A549 (cell line): Measurements from ENCODE around the gene DNAJC8. TPM values are rescaled to one million over a fixed set of nuclear protein-coding genes. Genes with fewer than 3 reads are reported as not detected.

Experiments used
- ATAC-seq, 2 experiments: fragments of 200-7000 bp in 1 of 2; fragments of >200 bp in 1 of 2; cut with Nextera tagmentation in 1 of 2; cut with Tn5 transposase in 1 of 2; 3 replicates each; pipeline versions ENCODE4 v1.8.0 to v1.9.1; 2018 to 2020; ENCODE audit warnings: mild to moderate bottlenecking in 1 of 2, moderate library complexity in 1 of 2
- CTCF ChIA-PET: fragments of 300-600 bp; sonication (Branson Sonifier 250); formaldehyde crosslinking; extraction: SDS; loops from one replicate; lab custom pipeline; 2021; ENCODE audit warnings: antibody characterized with exemption, inconsistent platforms; lab: Yijun Ruan, JAX
- POLR2A ChIA-PET: fragments of 350-600 bp; formaldehyde crosslinking; extraction: SDS; loops from one replicate; lab custom pipeline; 2021; ENCODE audit warnings: antibody characterized with exemption, inconsistent platforms; lab: Yijun Ruan, JAX
- DNase-seq, 2 experiments: peaks; one replicate each; pipeline versions ENCODE4 v3.0.0 to v3.0.0-alpha.2; 2011 to 2016; ENCODE audit warnings: low read depth in 1 of 2, low spot score in 1 of 2
- FAIRE-seq: peaks from 2 replicates; lab custom pipeline; 2011; peaks lifted over from hg19 to GRCh38; lab: Jason Lieb, UNC
- H3K27ac ChIP-seq, 2 experiments: fragments of >200 bp; sonication (Bioruptor Twin); formaldehyde crosslinking; 3 replicates each; pipeline ENCODE4 v1.5.1; 2016 to 2017
- H3K4me1 ChIP-seq: fragments of >200 bp; sonication (Bioruptor Twin); formaldehyde crosslinking; 3 replicates; pipeline ENCODE4 v1.6.1; 2016
- H3K4me2 ChIP-seq: fragments of >200 bp; sonication (Bioruptor Twin); formaldehyde crosslinking; 3 replicates; pipeline ENCODE4 v1.6.1; 2016
- H3K4me3 ChIP-seq: fragments of >200 bp; sonication (Bioruptor Twin); formaldehyde crosslinking; 3 replicates; pipeline ENCODE4 v1.5.1; 2016
- H3K9me3 ChIP-seq: fragments of >200 bp; sonication (Bioruptor Twin); formaldehyde crosslinking; 3 replicates; pipeline ENCODE4 v1.6.1; 2016
- ATOH8 ChIP-seq: fragments of 250-450 bp; sonication (Bioruptor Pico); IDR thresholded peaks from 2 replicates; pipeline ENCODE4 v1.5.0; 2020; ENCODE audit warnings: low read depth, mild to moderate bottlenecking, moderate library complexity
- BHLHE40 ChIP-seq: IDR thresholded peaks from 2 replicates; pipeline ENCODE4 v1.6.1; 2012; ENCODE audit warnings: low read depth, low read length, inconsistent platforms
- CHD2 ChIP-seq: fragments of 150-350 bp; IDR thresholded peaks from 2 replicates; pipeline ENCODE4 v1.6.1; 2014; ENCODE audit warnings: low read length; ENCODE audit not compliant: partially characterized antibody
- EP300 ChIP-seq, 2 experiments: fragments of >200 bp; sonication (Bioruptor Twin); formaldehyde crosslinking; IDR thresholded peaks; 2 replicates in 1 of 2; 3 replicates in 1 of 2; pipeline ENCODE4 v1.6.1; 2016 to 2017
- FOSB ChIP-seq: fragments of 250-450 bp; sonication (Bioruptor Pico); IDR thresholded peaks from 2 replicates; pipeline ENCODE4 v1.5.0; 2020; ENCODE audit warnings: mild to moderate bottlenecking, moderate library complexity
- FOSL2 ChIP-seq, 2 experiments: fragments of 450-650 bp in 1 of 2; fragments of >200 bp in 1 of 2; sonication (Bioruptor Twin) in 1 of 2; formaldehyde crosslinking; IDR thresholded peaks; 2 replicates each; pipeline versions ENCODE4 v1.5.0 to v1.6.1; 2016 to 2020; ENCODE audit warnings: mild to moderate bottlenecking in 1 of 2, moderate library complexity in 1 of 2
- GATA3 ChIP-seq: IDR thresholded peaks from 2 replicates; pipeline ENCODE4 v1.6.1; 2012; ENCODE audit warnings: borderline replicate concordance
- HDAC2 ChIP-seq: fragments of 200-600 bp; sonication (generic); IDR thresholded peaks from 2 replicates; pipeline ENCODE4 v1.6.1; 2016
- HES2 ChIP-seq: fragments of >200 bp; sonication (Bioruptor Twin); formaldehyde crosslinking; IDR thresholded peaks from 2 replicates; pipeline ENCODE4 v1.6.1; 2016
- HOXA7 ChIP-seq: fragments of 250-450 bp; sonication (Bioruptor Pico); IDR thresholded peaks from 2 replicates; pipeline ENCODE4 v1.5.0; 2020; ENCODE audit warnings: mild to moderate bottlenecking, moderate library complexity
- HOXB5 ChIP-seq: fragments of 250-450 bp; sonication (Bioruptor Pico); IDR thresholded peaks from 2 replicates; pipeline ENCODE4 v1.5.0; 2020; ENCODE audit warnings: mild to moderate bottlenecking, moderate library complexity
- NR3C1 ChIP-seq: fragments of >200 bp; sonication (Bioruptor Twin); formaldehyde crosslinking; IDR thresholded peaks from 3 replicates; pipeline ENCODE4 v1.6.1; 2017
- PBX3 ChIP-seq: IDR thresholded peaks from 2 replicates; pipeline ENCODE4 v1.6.1; 2012
- RFX5 ChIP-seq: fragments of 450-650 bp; IDR thresholded peaks from 2 replicates; pipeline ENCODE4 v1.7.1; 2014; ENCODE audit warnings: antibody characterized with exemption, mild to moderate bottlenecking, moderate library complexity
- TP53 ChIP-seq: fragments of 250-450 bp; sonication (Bioruptor Pico); IDR thresholded peaks from 2 replicates; pipeline ENCODE4 v1.5.0; 2021; ENCODE audit warnings: mild to moderate bottlenecking, moderate library complexity
- ZNF302 ChIP-seq: fragments of 250-450 bp; sonication (Bioruptor Pico); IDR thresholded peaks from 2 replicates; pipeline ENCODE4 v1.9.0; 2021; ENCODE audit warnings: inconsistent platforms, mild to moderate bottlenecking, moderate library complexity
- ZSCAN20 ChIP-seq: fragments of 250-450 bp; sonication (Bioruptor Pico); IDR thresholded peaks from 2 replicates; pipeline ENCODE4 v1.8.0; 2022; ENCODE audit warnings: mild to moderate bottlenecking, moderate library complexity
- WGBS: methylation state at CpG from one replicate; pipeline ENCODE4 v1.1.6; 2017; ENCODE audit errors: missing lambda C conversion rate; 5-methylcytosine and 5-hydroxymethylcytosine counted together
- polyA plus RNA-seq, 4 experiments: library from polyadenylated mRNA; depleted of rRNA in 3 of 4; stranded (reverse); fragments of >200 nt; fragmentation: RNase III in 1 of 4; extraction: RNeasy Plus Mini Kit Qiagen cat#74134 plus additional on column Dnase treatment in 1 of 4; gene quantifications; 2 replicates in 3 of 4; 3 replicates in 1 of 4; pipeline ENCODE4 v1.2.3, GENCODE V29; 2011 to 2017

Gene DNAJC8
- polyA plus RNA-seq, 2 of the 4 experiments (the other 2 are of a cell fraction): 87.3 to 93.7 TPM

GRCh38 chr1:28279721-28280120 is 46.9 kb upstream of the DNAJC8 start:
- Histone ChIP-seq H3K4me3 (no peak overlapping the region), H3K9me3 (no peaks in the 10 kb centered on the region)
- CTCF ChIA-PET: interaction anchor here (3.4 kb wide), 1 partner anchor 31 kb away, joined by 15 read pairs; no protein-coding TSS in a partner anchor
- 94% methylated on average over 7 of the region's 7 CpGs for WGBS
- no peak for TF ChIP-seq FOSL2 (IDR thresholded peaks at IDR 0.05)
- no peak for TF ChIP-seq FOSL2 (CRISPR knock-in tag; IDR thresholded peaks at IDR 0.05)
- TF ChIP-seq EP300 (IDR thresholded peaks at IDR 0.05): no peak
- TF ChIP-seq FOSB (CRISPR knock-in tag): no peak
- TF ChIP-seq RFX5: no peak
- TF ChIP-seq GATA3: no peak
- TF ChIP-seq, all 56 proteins: peak for 0
- FAIRE-seq (no peak), ATAC-seq (no peak), DNase-seq (no peak)
- no peaks in the 10 kb centered on the region for H3K4me1 ChIP-seq
- no peak overlapping the region for H3K27ac ChIP-seq
- H3K4me2 ChIP-seq: no peak overlapping the region
- POLR2A ChIA-PET: no interaction called here

- no peak for TF ChIP-seq ZNF302 (CRISPR knock-in tag)
- TF ChIP-seq HOXB5 (CRISPR knock-in tag): no peak
- TF ChIP-seq NR3C1: no peak
- TF ChIP-seq TP53: no peak
- Histone ChIP-seq H3K4me1 (no peaks in the 10 kb centered on the region), H3K4me2 (no peak overlapping the region), H3K27ac (no peak overlapping the region), H3K9me3 (no peaks in the 10 kb centered on the region), H3K4me3 (no peak overlapping the region)
- DNase-seq (no peak), ATAC-seq (no peak), FAIRE-seq (no peak)
- ChIA-PET CTCF (interaction anchor here (1.2 to 3.4 kb wide), 3 partner anchors 12 to 81 kb away, joined by 3 to 15 read pairs (median 4); no protein-coding TSS in a partner anchor), POLR2A (no interaction called here)
- 92% methylated on average over 5 of the region's 5 CpGs for WGBS
These were observed 45.9 kb upstream of the DNAJC8 start for GRCh38 chr1:28278763-28279162.

GRCh38 chr1:28273216-28273860 is 40.5 kb upstream of the DNAJC8 start:
- H3K4me1 ChIP-seq: peaks cover 6% of the 10 kb centered on the region; the same call in 1 of the 3 replicates
- ChIA-PET CTCF (interaction anchor here (1.3 to 3.5 kb wide), 3 partner anchors 10 to 25 kb away, joined by 3 to 12 read pairs (median 4); no protein-coding TSS in a partner anchor), POLR2A (interaction anchor here (0.9 kb wide), 1 partner anchor 13 kb away, joined by 3 read pairs; no protein-coding TSS in a partner anchor)
- WGBS: 89% methylated on average over 17 of the region's 17 CpGs
- TF ChIP-seq GATA3 (no peak), ATOH8 (CRISPR knock-in tag) (no peak), BHLHE40 (no peak), RFX5 (no peak), CHD2 (no peak), ZNF302 (CRISPR knock-in tag) (no peak), NR3C1 (no peak), ZSCAN20 (no peak), HDAC2 (no peak), HOXA7 (CRISPR knock-in tag) (no peak), PBX3 (no peak), HES2 (no peak)
- TF ChIP-seq, all 56 proteins: peak for 0
- ATAC-seq (peak in 1 of 2 experiments; percentile 24; a peak in 1 of 6 replicates), FAIRE-seq (no peak), DNase-seq (no peak)
- Histone ChIP-seq H3K27ac (no peak overlapping the region), H3K4me2 (no peak overlapping the region), H3K4me3 (no peak overlapping the region), H3K9me3 (no peaks in the 10 kb centered on the region)
